ENCODE measurements around the gene MET. TPM values are rescaled to one million over a fixed set of nuclear protein-coding genes. Genes with fewer than 3 reads are reported as not detected.

MET gene
- total and polyA plus RNA-seq, 8 donors = 2.0 to 23.5 (median 13.4) TPM

GRCh38 chr7:116836048-116836447 is 164.1 kb downstream of the MET start:
- intact Hi-C loops (cut with DNase I) = no loop called here
- H3K9me3 ChIP-seq = no peaks in the 10 kb centered on the region
- ATAC-seq (no peak), FAIRE-seq (no peak), DNase-seq (no peak)
- no peaks in the 10 kb centered on the region for H3K36me3 ChIP-seq
- no peak overlapping the region for H3K27ac ChIP-seq
- 63 to 71% methylated on average over 2 of the region's 2 CpGs for WGBS, 2 donors
- H3K4me1 ChIP-seq = no peaks in the 10 kb centered on the region
- no peak overlapping the region for H3K4me3 ChIP-seq
- no peak for TF ChIP-seq CTCF (IDR thresholded peaks at IDR 0.05)
- no peaks in the 10 kb centered on the region for H3K27me3 ChIP-seq

GRCh38 chr7:116836911-116837310 is 164.9 kb downstream of the MET start:
- intact Hi-C loops (cut with DNase I) = no loop called here
- DNase-seq = no peak
- no peak for TF ChIP-seq CTCF (IDR thresholded peaks at IDR 0.05)
- FAIRE-seq = no peak
- H3K27me3 ChIP-seq = no peaks in the 10 kb centered on the region
- no peak overlapping the region for H3K4me3 ChIP-seq
- ATAC-seq = no peak
- 84 to 95% methylated on average over 4 of the region's 4 CpGs for WGBS, 2 donors
- no peak overlapping the region for H3K27ac ChIP-seq
- no peaks in the 10 kb centered on the region for H3K9me3 ChIP-seq
- no peaks in the 10 kb centered on the region for H3K4me1 ChIP-seq
- H3K36me3 ChIP-seq = no peaks in the 10 kb centered on the region

- H3K9me3 ChIP-seq = no peaks in the 10 kb centered on the region
- WGBS, 2 donors = 82 to 87% methylated on average over 3 of the region's 3 CpGs
Measured at GRCh38 chr7:116837586-116837985, 165.6 kb downstream of the MET start.

GRCh38 chr7:116840256-116840655 is 168.3 kb downstream of the MET start:
- Histone ChIP-seq H3K36me3 (no peaks in the 10 kb centered on the region), H3K27me3 (no peaks in the 10 kb centered on the region), H3K27ac (no peak overlapping the region), H3K9me3 (no peaks in the 10 kb centered on the region), H3K4me3 (no peak overlapping the region), H3K4me1 (no peaks in the 10 kb centered on the region)
- no peak for ATAC-seq
- no peak for FAIRE-seq
- no peak for DNase-seq
- no peak for TF ChIP-seq CTCF (IDR thresholded peaks at IDR 0.05)
- WGBS, 2 donors = 54 to 74% methylated on average over 5 of the region's 5 CpGs
- intact Hi-C loops (cut with DNase I) = no loop called here

More at GRCh38 chr7:116837586-116837985, 165.6 kb downstream of the MET start:
- no peaks in the 10 kb centered on the region for H3K36me3 ChIP-seq
- no peak overlapping the region for H3K4me3 ChIP-seq
- TF ChIP-seq CTCF (IDR thresholded peaks at IDR 0.05) = no peak
- FAIRE-seq (no peak), DNase-seq (no peak), ATAC-seq (no peak)
- no peaks in the 10 kb centered on the region for H3K4me1 ChIP-seq
- no peak overlapping the region for H3K27ac ChIP-seq
- intact Hi-C loops (cut with DNase I) = no loop called here
- H3K27me3 ChIP-seq = no peaks in the 10 kb centered on the region

- Histone ChIP-seq H3K4me1 (no peaks in the 10 kb centered on the region), H3K36me3 (no peaks in the 10 kb centered on the region), H3K4me3 (no peak overlapping the region), H3K9me3 (no peaks in the 10 kb centered on the region), H3K27ac (no peak overlapping the region), H3K27me3 (no peaks in the 10 kb centered on the region)
- WGBS, 2 donors = 83 to 86% methylated on average over 1 of the region's 1 CpG
- intact Hi-C loops (cut with DNase I) = no loop called here
- TF ChIP-seq CTCF (IDR thresholded peaks at IDR 0.05) = no peak
- no peak for DNase-seq
- no peak for FAIRE-seq
- ATAC-seq = no peak
Measured at GRCh38 chr7:116842371-116842770, 170.4 kb downstream of the MET start.
